HepG2 (cell line): Measurements from ENCODE around the gene RIC3. TPM values are rescaled to one million over a fixed set of nuclear protein-coding genes. Genes with fewer than 3 reads are reported as not detected.

Experiments
- ATAC-seq: fragments of 200-7000 bp; cut with Tn5 transposase; 3 replicates; pipeline ENCODE4 v1.9.1; 2020; ENCODE audit warnings: mild to moderate bottlenecking, moderate library complexity
- Bru-seq: library from RNA; stranded (reverse); fragments of 400-500 nt; gene quantifications from one replicate; lab custom pipeline; 2021; lab: Mats Ljungman, UMichigan
- BruChase-seq, 2 experiments: library from RNA; stranded (reverse); fragments of 400-500 nt; gene quantifications; one replicate each; lab custom pipeline; 2021; lab: Mats Ljungman, UMichigan
- BruUV-seq: library from RNA; stranded (reverse); fragments of 400-500 nt; replicated peaks from 2 replicates; lab custom pipeline; 2021; lab: Mats Ljungman, UMichigan
- CTCF ChIA-PET: fragments of 300-600 bp; formaldehyde crosslinking; extraction: SDS; loops from one replicate; lab custom pipeline; 2021; ENCODE audit warnings: low total read pairs, inconsistent platforms, low intra/inter-chr PET ratio; lab: Yijun Ruan, JAX
- POLR2A ChIA-PET: fragments of 350-600 bp; sonication (Branson Sonifier 250); formaldehyde crosslinking; loops from one replicate; lab custom pipeline; 2020; ENCODE audit warnings: antibody characterized with exemption, inconsistent platforms; lab: Yijun Ruan, JAX
- DNase-seq: peaks from one replicate; pipeline ENCODE4 v3.0.0-alpha.2; 2015; ENCODE audit warnings: low spot score
- FAIRE-seq: peaks from 3 replicates; lab custom pipeline; 2011; peaks lifted over from hg19 to GRCh38; lab: Jason Lieb, UNC
- H2AFZ ChIP-seq: one replicate; pipeline ENCODE4 v1.6.1; 2011; ENCODE audit warnings: low read length, inconsistent platforms
- H3K27ac ChIP-seq: fragments of 300-600 bp; 3 replicates; pipeline ENCODE4 v1.8.0; 2011; ENCODE audit warnings: mixed run types, mild to moderate bottlenecking, mixed read lengths, low read length, inconsistent platforms; ENCODE audit not compliant: insufficient read depth; ENCODE audit errors: extremely low read length
- H3K27me3 ChIP-seq, 2 experiments: fragments of 200-600 bp in 1 of 2; 2 replicates in 1 of 2; 3 replicates in 1 of 2; pipeline versions ENCODE4 v1.6.0 to v1.8.0; 2011; ENCODE audit warnings: low read length in 2 of 2, mild to moderate bottlenecking in 2 of 2, moderate library complexity in 2 of 2, inconsistent platforms in 1 of 2; ENCODE audit not compliant: insufficient read depth in 2 of 2, control insufficient read depth in 1 of 2
- H3K36me3 ChIP-seq, 2 experiments: fragments of 200-600 bp in 1 of 2; replicated peaks in 1 of 2; 2 replicates in 1 of 2; 3 replicates in 1 of 2; pipeline versions ENCODE4 v1.5.1 to v1.8.0; 2011; ENCODE audit warnings: low read length in 2 of 2, inconsistent platforms in 1 of 2; ENCODE audit not compliant: insufficient read depth in 2 of 2, control insufficient read depth in 1 of 2
- H3K4me1 ChIP-seq: 2 replicates; pipeline ENCODE4 v1.5.1; 2012; ENCODE audit warnings: low read length, inconsistent platforms; ENCODE audit not compliant: insufficient read depth
- H3K4me2 ChIP-seq: 2 replicates; pipeline ENCODE4 v1.6.0; 2011; ENCODE audit warnings: low read depth, low read length, inconsistent platforms
- H3K4me3 ChIP-seq, 3 experiments: fragments of 200-600 bp in 1 of 3; sonication (generic), shearing (Covaris generic) in 1 of 3; replicated peaks in 1 of 3; 2 replicates each; pipeline ENCODE4 v1.5.1; 2011 to 2016; ENCODE audit warnings: low read length in 3 of 3, inconsistent platforms in 2 of 3, low read depth in 2 of 3, mild to moderate bottlenecking in 2 of 3, control low read depth in 1 of 3, mixed read lengths in 1 of 3; ENCODE audit not compliant: insufficient read depth in 1 of 3
- H3K79me2 ChIP-seq: one replicate; pipeline ENCODE4 v1.6.1; 2011; ENCODE audit warnings: low read length, inconsistent platforms; ENCODE audit not compliant: insufficient read depth
- H3K9ac ChIP-seq: 2 replicates; pipeline ENCODE4 v1.6.0; 2011; ENCODE audit warnings: mild to moderate bottlenecking, low read depth, low read length, inconsistent platforms; ENCODE audit not compliant: insufficient read depth
- H3K9me3 ChIP-seq: 2 replicates; pipeline ENCODE4 v1.5.1; 2012; ENCODE audit warnings: mild to moderate bottlenecking, low read length
- H4K20me1 ChIP-seq: 2 replicates; pipeline ENCODE4 v1.6.0; 2011; ENCODE audit warnings: inconsistent platforms, mild to moderate bottlenecking, low read length, moderate library complexity; ENCODE audit not compliant: insufficient read depth
- NFE2 ChIP-seq: sonication (generic); formaldehyde crosslinking; IDR thresholded peaks from 2 replicates; pipeline ENCODE4 v1.4.0; 2020; ENCODE audit warnings: missing genetic modification reagents
- PHF8 ChIP-seq: sonication (generic); formaldehyde crosslinking; IDR thresholded peaks from 2 replicates; pipeline ENCODE4 v1.5.0; 2020; ENCODE audit warnings: missing genetic modification reagents
- TSC22D2 ChIP-seq: sonication (generic); formaldehyde crosslinking; IDR thresholded peaks from 2 replicates; pipeline ENCODE4 v1.5.1; 2020; ENCODE audit warnings: missing genetic modification reagents, mild to moderate bottlenecking, borderline replicate concordance
- ZFX ChIP-seq: sonication (generic); formaldehyde crosslinking; IDR thresholded peaks from 2 replicates; pipeline ENCODE4 v1.4.0; 2020; ENCODE audit warnings: mild to moderate bottlenecking, low read depth, missing genetic modification reagents, moderate library complexity
- ZNF329 ChIP-seq: sonication (generic); formaldehyde crosslinking; IDR thresholded peaks from 2 replicates; pipeline ENCODE4 v1.9.0; 2021; ENCODE audit warnings: low read depth, mild to moderate bottlenecking, missing genetic modification reagents
- ZNF34 ChIP-seq: sonication (generic); formaldehyde crosslinking; IDR thresholded peaks from 2 replicates; pipeline ENCODE4 v1.4.0; 2020; ENCODE audit warnings: mild to moderate bottlenecking, missing genetic modification reagents, borderline replicate concordance
- WGBS: methylation state at CpG from one replicate; pipeline ENCODE4 v1.1.6; 2017; ENCODE audit warnings: low lambda C conversion rate; 5-methylcytosine and 5-hydroxymethylcytosine counted together
- in situ Hi-C: cut with HindIII; loops from 2 replicates; pipeline ENCODE4 v1.10.0; 2017; ENCODE audit warnings: low pct_unique_long_range_greater_than_20kb; ENCODE audit not compliant: extremely low pct_ligation_motif_present
- intact Hi-C: fragments of 100-400 bp; cut with micrococcal nuclease; formaldehyde crosslinking; loops from one replicate; pipeline ENCODE4 v1.10.0; 2022; ENCODE audit not compliant: unreplicated experiment
- long read RNA-seq, 2 experiments: library from RNA in 1 of 2; library from polyadenylated mRNA in 1 of 2; stranded (forward) in 1 of 2; unstranded in 1 of 2; transcript quantifications; one replicate each; pipeline ENCODE4 v2.0.0, GENCODE V29; 2019 to 2022
- polyA minus RNA-seq, 3 experiments: library from RNA; depleted of rRNA, polyadenylated mRNA; stranded (reverse); fragments of >200 nt; gene quantifications; 2 replicates each; pipeline ENCODE4 v1.2.3, GENCODE V29; 2011; ENCODE audit warnings: low replicate concordance in 1 of 3
- polyA plus RNA-seq, 8 experiments: library from polyadenylated mRNA; depleted of rRNA in 3 of 8; stranded (reverse) in 7 of 8; unstranded in 1 of 8; fragments of >200 nt; fragmentation: Illumina TruSeq in 4 of 8; extraction: Trizol in 4 of 8; gene quantifications; 2 replicates each; pipeline versions ENCODE4 v1.2.1 to v1.2.3, GENCODE V29; 2011 to 2016; ENCODE audit warnings: low read depth in 4 of 8, missing spikeins in 1 of 8, mixed read lengths in 1 of 8; ENCODE audit not compliant: insufficient read depth in 1 of 8
- total RNA-seq, 5 experiments: library from RNA; depleted of rRNA; stranded (reverse); fragments of >200 nt; fragmentation: Illumina TruSeq; extraction: Trizol; gene quantifications; 2 replicates each; pipeline ENCODE4 v1.2.3, GENCODE V29; 2016; ENCODE audit warnings: low read depth in 1 of 5
- TF ChIP-seq, protein P1 (sequence below): sonication (generic); formaldehyde crosslinking; IDR thresholded peaks from 2 replicates; pipeline ENCODE4 v1.9.0; 2021; ENCODE audit warnings: missing genetic modification reagents, borderline replicate concordance
- TF ChIP-seq, protein P2 (sequence below): sonication (generic); formaldehyde crosslinking; IDR thresholded peaks from 2 replicates; pipeline ENCODE4 v1.8.1; 2022; ENCODE audit warnings: low read depth, mild to moderate bottlenecking, missing genetic modification reagents
- TF ChIP-seq, protein P3 (sequence below): sonication (generic); formaldehyde crosslinking; IDR thresholded peaks from 2 replicates; pipeline ENCODE4 v1.4.0; 2020; ENCODE audit warnings: missing genetic modification reagents, mild to moderate bottlenecking, borderline replicate concordance

Gene RIC3, protein sequence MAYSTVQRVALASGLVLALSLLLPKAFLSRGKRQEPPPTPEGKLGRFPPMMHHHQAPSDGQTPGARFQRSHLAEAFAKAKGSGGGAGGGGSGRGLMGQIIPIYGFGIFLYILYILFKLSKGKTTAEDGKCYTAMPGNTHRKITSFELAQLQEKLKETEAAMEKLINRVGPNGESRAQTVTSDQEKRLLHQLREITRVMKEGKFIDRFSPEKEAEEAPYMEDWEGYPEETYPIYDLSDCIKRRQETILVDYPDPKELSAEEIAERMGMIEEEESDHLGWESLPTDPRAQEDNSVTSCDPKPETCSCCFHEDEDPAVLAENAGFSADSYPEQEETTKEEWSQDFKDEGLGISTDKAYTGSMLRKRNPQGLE
- total RNA-seq (2016; rRNA removed; fragmentation: Illumina TruSeq; extraction: Trizol) (not detected in 2 replicates), polyA plus RNA-seq (2011; rRNA removed) (not detected in 2 replicates), polyA minus RNA-seq (2011; rRNA and poly(A)+ RNA removed; ENCODE audit: low replicate concordance) (not detected in 2 replicates), Bru-seq, nascent RNA (percentile 8 among the genes with signal in this experiment), BruChase-seq, experiment 1, labeled RNA remaining after a 6-hour chase (percentile 9 among the genes with signal in this experiment), BruChase-seq, experiment 2, labeled RNA remaining after a 2-hour chase (percentile 9 among the genes with signal in this experiment)
- total RNA-seq (2016; cell fraction: cytosol; rRNA removed; fragmentation: Illumina TruSeq; extraction: Trizol; ENCODE audit: low read depth): not detected in 2 replicates
- not detected in 2 replicates for total RNA-seq (2016; cell fraction: insoluble cytoplasmic fraction; rRNA removed; fragmentation: Illumina TruSeq; extraction: Trizol)
- not detected in 2 replicates for total RNA-seq (2016; cell fraction: membrane; rRNA removed; fragmentation: Illumina TruSeq; extraction: Trizol)
- not detected in 2 replicates for total RNA-seq (2016; cell fraction: nucleus; rRNA removed; fragmentation: Illumina TruSeq; extraction: Trizol)
- not detected in 2 replicates for polyA plus RNA-seq (2011; cell fraction: cytosol; rRNA removed)
- not detected in 2 replicates for polyA plus RNA-seq (2011; cell fraction: nucleus; rRNA removed)
- not detected in 2 replicates for polyA plus RNA-seq (2012)
- polyA plus RNA-seq (2016; cell fraction: cytosol; fragmentation: Illumina TruSeq; extraction: Trizol; ENCODE audit: low read depth): not detected in 2 replicates
- not detected in 2 replicates for polyA plus RNA-seq (2016; cell fraction: insoluble cytoplasmic fraction; fragmentation: Illumina TruSeq; extraction: Trizol; ENCODE audit: low read depth)
- not detected in 2 replicates for polyA plus RNA-seq (2016; cell fraction: membrane; fragmentation: Illumina TruSeq; extraction: Trizol; ENCODE audit: low read depth)
- 0.40 TPM in 1 of 2 replicates, not detected in the other for polyA plus RNA-seq (2016; cell fraction: nucleus; fragmentation: Illumina TruSeq; extraction: Trizol; ENCODE audit: insufficient read depth, low read depth)
- not detected in 2 replicates for polyA minus RNA-seq (2011; cell fraction: cytosol; rRNA and poly(A)+ RNA removed)
- not detected in 2 replicates for polyA minus RNA-seq (2011; cell fraction: nucleus; rRNA and poly(A)+ RNA removed)
- long read RNA-seq, experiment 1, partial matches to known transcripts: 0 of 4 reads
- long read RNA-seq, experiment 1, other reads (novel, unspliced or antisense): 4 of 4 reads
- long read RNA-seq, experiment 2: 0 reads

DNA sequence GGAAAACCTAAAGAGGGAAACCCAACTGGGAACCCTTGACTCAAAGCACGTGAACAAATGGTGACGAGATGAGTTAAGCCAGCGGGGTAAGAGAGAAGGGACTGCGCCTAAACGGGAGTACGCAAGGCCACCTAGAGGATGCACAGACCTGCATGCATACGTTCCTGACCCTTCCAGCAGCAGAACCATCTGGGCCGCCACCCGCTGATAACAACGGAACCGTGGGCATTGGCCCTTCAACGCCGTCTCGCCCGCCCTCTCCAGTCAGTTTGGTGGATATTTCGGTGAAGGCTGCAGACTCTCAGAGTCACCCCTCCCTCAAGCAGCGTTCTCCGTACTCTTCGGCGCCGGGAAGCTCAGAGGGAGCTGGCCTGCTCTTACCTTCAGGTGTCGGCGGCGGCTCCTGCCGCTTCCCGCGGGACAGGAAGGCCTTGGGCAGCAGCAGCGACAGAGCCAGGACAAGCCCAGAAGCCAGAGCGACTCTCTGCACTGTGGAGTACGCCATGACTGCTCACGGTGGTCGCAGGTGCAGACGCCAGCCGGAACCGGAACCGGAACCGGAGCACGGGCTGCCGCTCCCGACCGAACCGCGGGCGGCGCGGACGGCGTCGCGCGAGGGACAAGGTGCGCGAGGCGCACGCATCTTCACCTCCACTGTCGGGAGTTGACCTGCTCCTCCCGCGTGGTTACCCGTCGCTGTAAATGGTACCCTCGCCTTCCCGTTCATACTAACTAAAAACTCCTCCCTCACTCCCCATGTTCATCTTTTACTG, at the start of gene RIC3:
TSS of gene RIC3 (minus strand) at position 541 of the 773 bp plus-strand sequence. CDS start at position 505, 36 bp downstream.
- Histone ChIP-seq H4K20me1 (no peaks in the 10 kb centered on the region), H3K9me3 (no peaks in the 10 kb centered on the region), H3K79me2 (no peaks in the 10 kb centered on the region), H3K4me3 (no peak within 1 kb of the TSS), H3K4me2 (no peak within 1 kb of the TSS), H3K4me1 (no peaks in the 10 kb centered on the region), H2AFZ (no peak within 1 kb of the TSS), H3K36me3 (no peaks in the 10 kb centered on the region), H3K27ac (no peak within 1 kb of the TSS), H3K9ac (no peak within 1 kb of the TSS), H3K27me3 (peaks cover 0 to 19% of the 10 kb centered on the region in 2 experiments; a peak in 3 of 5 replicates)
- no TSS peak for BruUV-seq
- in situ Hi-C loops: no loop called here
- WGBS: 36% methylated on average over 32 of the region's 62 CpGs
- DNase-seq (no peak), ATAC-seq (no peak), FAIRE-seq (no peak)
- intact Hi-C loops: no loop called here
- ChIA-PET POLR2A (no interaction called here), CTCF (no interaction called here)
- TF ChIP-seq NFE2 (CRISPR knock-in tag): no peak
- no peak for TF ChIP-seq ZFX (CRISPR knock-in tag)
- no peak for TF ChIP-seq ZNF34
- TF ChIP-seq, protein P1, sequence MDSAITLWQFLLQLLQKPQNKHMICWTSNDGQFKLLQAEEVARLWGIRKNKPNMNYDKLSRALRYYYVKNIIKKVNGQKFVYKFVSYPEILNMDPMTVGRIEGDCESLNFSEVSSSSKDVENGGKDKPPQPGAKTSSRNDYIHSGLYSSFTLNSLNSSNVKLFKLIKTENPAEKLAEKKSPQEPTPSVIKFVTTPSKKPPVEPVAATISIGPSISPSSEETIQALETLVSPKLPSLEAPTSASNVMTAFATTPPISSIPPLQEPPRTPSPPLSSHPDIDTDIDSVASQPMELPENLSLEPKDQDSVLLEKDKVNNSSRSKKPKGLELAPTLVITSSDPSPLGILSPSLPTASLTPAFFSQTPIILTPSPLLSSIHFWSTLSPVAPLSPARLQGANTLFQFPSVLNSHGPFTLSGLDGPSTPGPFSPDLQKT (CRISPR knock-in tag): no peak
- TF ChIP-seq, protein P2, sequence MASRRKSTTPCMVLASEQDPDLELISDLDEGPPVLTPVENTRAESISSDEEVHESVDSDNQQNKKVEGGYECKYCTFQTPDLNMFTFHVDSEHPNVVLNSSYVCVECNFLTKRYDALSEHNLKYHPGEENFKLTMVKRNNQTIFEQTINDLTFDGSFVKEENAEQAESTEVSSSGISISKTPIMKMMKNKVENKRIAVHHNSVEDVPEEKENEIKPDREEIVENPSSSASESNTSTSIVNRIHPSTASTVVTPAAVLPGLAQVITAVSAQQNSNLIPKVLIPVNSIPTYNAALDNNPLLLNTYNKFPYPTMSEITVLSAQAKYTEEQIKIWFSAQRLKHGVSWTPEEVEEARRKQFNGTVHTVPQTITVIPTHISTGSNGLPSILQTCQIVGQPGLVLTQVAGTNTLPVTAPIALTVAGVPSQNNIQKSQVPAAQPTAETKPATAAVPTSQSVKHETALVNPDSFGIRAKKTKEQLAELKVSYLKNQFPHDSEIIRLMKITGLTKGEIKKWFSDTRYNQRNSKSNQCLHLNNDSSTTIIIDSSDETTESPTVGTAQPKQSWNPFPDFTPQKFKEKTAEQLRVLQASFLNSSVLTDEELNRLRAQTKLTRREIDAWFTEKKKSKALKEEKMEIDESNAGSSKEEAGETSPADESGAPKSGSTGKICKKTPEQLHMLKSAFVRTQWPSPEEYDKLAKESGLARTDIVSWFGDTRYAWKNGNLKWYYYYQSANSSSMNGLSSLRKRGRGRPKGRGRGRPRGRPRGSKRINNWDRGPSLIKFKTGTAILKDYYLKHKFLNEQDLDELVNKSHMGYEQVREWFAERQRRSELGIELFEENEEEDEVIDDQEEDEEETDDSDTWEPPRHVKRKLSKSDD: no peak
- no peak for TF ChIP-seq ZNF329 (CRISPR knock-in tag)
- TF ChIP-seq TSC22D2 (CRISPR knock-in tag): no peak
- TF ChIP-seq, protein P3, sequence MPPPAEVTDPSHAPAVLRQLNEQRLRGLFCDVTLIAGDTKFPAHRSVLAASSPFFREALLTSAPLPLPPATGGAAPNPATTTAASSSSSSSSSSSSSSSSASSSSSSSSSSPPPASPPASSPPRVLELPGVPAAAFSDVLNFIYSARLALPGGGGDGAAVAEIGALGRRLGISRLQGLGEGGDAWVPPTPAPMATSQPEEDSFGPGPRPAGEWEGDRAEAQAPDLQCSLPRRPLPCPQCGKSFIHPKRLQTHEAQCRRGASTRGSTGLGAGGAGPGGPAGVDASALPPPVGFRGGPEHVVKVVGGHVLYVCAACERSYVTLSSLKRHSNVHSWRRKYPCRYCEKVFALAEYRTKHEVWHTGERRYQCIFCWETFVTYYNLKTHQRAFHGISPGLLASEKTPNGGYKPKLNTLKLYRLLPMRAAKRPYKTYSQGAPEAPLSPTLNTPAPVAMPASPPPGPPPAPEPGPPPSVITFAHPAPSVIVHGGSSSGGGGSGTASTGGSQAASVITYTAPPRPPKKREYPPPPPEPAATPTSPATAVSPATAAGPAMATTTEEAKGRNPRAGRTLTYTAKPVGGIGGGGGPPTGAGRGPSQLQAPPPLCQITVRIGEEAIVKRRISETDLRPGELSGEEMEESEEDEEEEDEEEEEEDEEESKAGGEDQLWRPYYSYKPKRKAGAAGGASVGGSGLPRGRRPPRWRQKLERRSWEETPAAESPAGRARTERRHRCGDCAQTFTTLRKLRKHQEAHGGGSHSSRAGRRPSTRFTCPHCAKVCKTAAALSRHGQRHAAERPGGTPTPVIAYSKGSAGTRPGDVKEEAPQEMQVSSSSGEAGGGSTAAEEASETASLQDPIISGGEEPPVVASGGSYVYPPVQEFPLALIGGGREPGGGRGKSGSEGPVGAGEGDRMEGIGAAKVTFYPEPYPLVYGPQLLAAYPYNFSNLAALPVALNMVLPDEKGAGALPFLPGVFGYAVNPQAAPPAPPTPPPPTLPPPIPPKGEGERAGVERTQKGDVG (CRISPR knock-in tag): no peak
- no peak for TF ChIP-seq PHF8
